GM23338 (cell line): ENCODE measurements around the gene MAST4.

Source experiments
- CTCF ChIP-seq, 2 experiments: fragments of 200-600 bp in 1 of 2; sonication (generic) in 1 of 2; conservative IDR thresholded peaks; 2 replicates each; pipeline versions ENCODE4 v1.5.1 to v1.6.1; 2016 to 2017; ENCODE audit warnings: antibody characterized with exemption in 2 of 2, low read depth in 2 of 2, mild to moderate bottlenecking in 2 of 2, moderate library complexity in 1 of 2
- EZH2phosphoT487 ChIP-seq: fragments of 200-600 bp; sonication (generic); IDR thresholded peaks from one replicate; pipeline ENCODE4 v1.8.1; 2018; ENCODE audit warnings: antibody characterized with exemption; ENCODE audit not compliant: unreplicated experiment

- TF ChIP-seq EZH2phosphoT487: no peak
- no peak for TF ChIP-seq CTCF (conservative IDR thresholded peaks at IDR 0.05; ENCODE audit: low read depth in 2 of 2)
Measured at GRCh38 chr5:67095346-67096171, 499.4 kb downstream of the MAST4 start.
